Left lung (tissue), 10 donors: ENCODE data around the gene CHRND. TPM values are rescaled to one million over a fixed set of nuclear protein-coding genes. Genes with fewer than 3 reads are reported as not detected.
A peak's percentile ranks its signal among the peaks of the same experiment; 100 is the strongest.

ENCODE experiments used
- ATAC-seq: fragments of 200-7000 bp; cut with Tn5 transposase; one replicate; pipeline ENCODE4 v1.9.1; 2020; ENCODE audit warnings: moderate library complexity
- DNase-seq, 4 donors: peaks; one replicate each; pipeline ENCODE4 v3.0.0-alpha.2; 2013 to 2020
- H3K27ac ChIP-seq, 2 donors: fragments of 200-600 bp; sonication (generic) in 1 of 2; one replicate each; pipeline versions ENCODE4 v1.5.0 to v1.8.0; 2020 to 2021
- H3K27me3 ChIP-seq, 2 donors: fragments of 200-600 bp; sonication (generic) in 1 of 2; one replicate each; pipeline versions ENCODE4 v1.5.0 to v1.8.0; 2020 to 2021
- H3K36me3 ChIP-seq, 2 donors: fragments of 200-600 bp; sonication (generic) in 1 of 2; one replicate each; pipeline versions ENCODE4 v1.5.0 to v1.8.0; 2020 to 2021
- H3K4me1 ChIP-seq, 2 donors: fragments of 200-600 bp; one replicate each; pipeline ENCODE4 v1.8.0; 2021
- H3K4me3 ChIP-seq, 2 donors: fragments of 200-600 bp; sonication (generic) in 1 of 2; one replicate each; pipeline versions ENCODE4 v1.5.0 to v1.8.0; 2020 to 2021; ENCODE audit warnings: mild to moderate bottlenecking in 1 of 2
- H3K9me3 ChIP-seq, 2 donors: fragments of 200-600 bp; sonication (generic) in 1 of 2; one replicate each; pipeline versions ENCODE4 v1.5.0 to v1.8.0; 2020 to 2021
- CTCF ChIP-seq, 2 donors: fragments of 200-600 bp; sonication (generic) in 1 of 2; IDR thresholded peaks; one replicate each; pipeline versions ENCODE4 v1.5.0 to v1.8.0; 2021; ENCODE audit warnings: antibody characterized with exemption in 2 of 2
- intact Hi-C, 2 donors: fragments of 100-400 bp; cut with DNase I; formaldehyde crosslinking; loops; one replicate each; pipeline versions ENCODE4 v1.11.2 to v1.14.2; 2022
- polyA plus RNA-seq, 6 donors: library from polyadenylated mRNA; unstranded; fragments of 120-200 nt; gene quantifications; one replicate each; pipeline ENCODE4 v1.2.1, GENCODE V29; 2013; ENCODE audit not compliant: insufficient read length in 6 of 6
- total RNA-seq, 2 donors: library from RNA; stranded (reverse); fragmentation: NEBNext Ultra II Directional; extraction: Animal tissue kit (Norgen Biotek cat#: 25700); gene quantifications; one replicate each; pipeline ENCODE4 v1.2.1, GENCODE V29; 2021
- donor health status: DM: no; HTN: yes; CAD: no.
- donor health status: DM: no; HTN: no; CAD: no.

Gene CHRND
- total and polyA plus RNA-seq, 8 donors: not detected

DNA sequence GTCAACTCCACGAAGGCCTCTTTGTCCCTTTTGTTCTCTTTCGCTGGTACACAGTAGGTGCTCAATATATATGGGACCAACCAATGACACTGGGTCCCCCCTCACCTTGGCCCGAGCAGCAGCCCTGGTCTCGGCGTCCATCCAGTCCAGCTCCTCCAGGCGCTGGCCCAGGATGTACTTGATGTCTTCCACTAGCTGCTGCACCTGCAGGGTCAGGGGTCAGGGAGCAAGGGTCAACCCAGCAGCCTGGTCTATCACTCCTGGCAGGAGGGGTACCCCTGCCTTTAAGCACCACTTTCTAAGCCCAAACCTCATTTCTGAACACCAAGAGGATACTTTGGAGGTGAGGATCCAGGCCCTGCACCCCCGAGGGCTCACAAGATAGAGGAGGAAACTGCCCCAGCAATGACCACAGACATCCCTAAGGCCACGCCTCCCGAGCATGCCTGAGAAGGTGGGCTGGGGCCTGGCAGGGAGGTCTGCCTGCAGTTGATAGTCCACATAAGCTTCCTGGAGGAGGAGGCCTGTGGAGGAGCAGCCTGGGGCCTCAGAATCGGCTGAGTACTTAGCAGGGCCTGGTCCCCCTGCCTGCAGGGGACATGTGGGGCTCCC, 42.5 kb upstream of the CHRND start:
- Histone ChIP-seq H3K4me3 (no peak overlapping the region), H3K4me1 (peaks cover 0 to 22% of the 10 kb centered on the region in 2 donors), H3K27ac (no peak overlapping the region), H3K36me3 (no peaks in the 10 kb centered on the region), H3K9me3 (no peaks in the 10 kb centered on the region), H3K27me3 (peaks cover 40 to 82% of the 10 kb centered on the region in 2 donors)
- intact Hi-C loops: no loop called here
- ATAC-seq (no peak), DNase-seq (peak in 1 of 4 donors; percentile 67)
- TF ChIP-seq CTCF (IDR thresholded peaks at IDR 0.05): no peak

- intact Hi-C loops: no loop called here
- Histone ChIP-seq H3K36me3 (no peaks in the 10 kb centered on the region), H3K4me3 (no peak overlapping the region), H3K27me3 (peaks cover 47 to 88% of the 10 kb centered on the region in 2 donors), H3K4me1 (peaks cover 0 to 22% of the 10 kb centered on the region in 2 donors), H3K9me3 (no peaks in the 10 kb centered on the region), H3K27ac (no peak overlapping the region)
- ATAC-seq: no peak
- TF ChIP-seq CTCF (IDR thresholded peaks at IDR 0.05): no peak
- peak in 1 of 4 donors; percentile 68 for DNase-seq
Observed at GRCh38 chr2:232483923-232484627, 41.9 kb upstream of the CHRND start.

- Histone ChIP-seq H3K36me3 (no peaks in the 10 kb centered on the region), H3K27me3 (peaks cover 48 to 96% of the 10 kb centered on the region in 2 donors), H3K4me1 (peaks cover 0 to 22% of the 10 kb centered on the region in 2 donors), H3K4me3 (no peak overlapping the region), H3K27ac (no peak overlapping the region), H3K9me3 (no peaks in the 10 kb centered on the region)
- intact Hi-C loops: no loop called here
- ATAC-seq: no peak
- TF ChIP-seq CTCF (IDR thresholded peaks at IDR 0.05): no peak
- DNase-seq: no peak
Observed at GRCh38 chr2:232484628-232485347, 41.2 kb upstream of the CHRND start.

DNA sequence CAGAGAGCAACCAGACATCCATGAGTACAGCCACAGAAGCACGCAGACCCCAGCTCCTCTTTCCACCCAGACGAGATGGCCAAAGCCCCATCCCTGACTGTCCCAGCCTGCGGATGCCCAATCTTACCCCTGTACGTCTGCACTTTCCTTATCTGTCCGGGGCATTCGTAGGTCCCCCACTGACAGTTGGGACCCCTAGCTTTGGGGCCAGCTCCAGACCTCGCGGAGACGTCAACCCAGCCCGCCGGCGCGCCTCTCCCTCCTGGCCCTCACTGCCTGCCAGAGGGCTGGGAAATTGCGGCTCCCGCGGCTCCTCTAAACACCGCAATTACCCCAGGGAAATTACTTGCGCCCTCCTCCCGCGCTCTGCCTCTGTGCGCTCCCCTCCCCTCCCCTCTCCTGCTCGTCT, 40.6 kb upstream of the CHRND start:
- Histone ChIP-seq H3K4me3 (no peak overlapping the region), H3K4me1 (peaks cover 0 to 22% of the 10 kb centered on the region in 2 donors), H3K36me3 (no peaks in the 10 kb centered on the region), H3K27me3 (peaks cover 48 to 100% of the 10 kb centered on the region in 2 donors), H3K9me3 (no peaks in the 10 kb centered on the region), H3K27ac (no peak overlapping the region)
- intact Hi-C loops: no loop called here
- ATAC-seq: no peak
- DNase-seq: peak in 1 of 4 donors; percentile 45
- TF ChIP-seq CTCF (IDR thresholded peaks at IDR 0.05): no peak
